OCI-LY1 (cell line): ENCODE measurements around the gene CDC14B.
"Not testable (repeated sequence)": the region's sequence is repeated elsewhere in the genome, so short reads cannot be mapped to it uniquely, and the experiment has no call there.

Source experiments
- CTCF ChIP-seq: fragments of 200-600 bp; sonication (generic), shearing (Covaris generic); IDR thresholded peaks from 2 replicates; pipeline ENCODE4 v1.5.1; 2017; ENCODE audit warnings: mild to moderate bottlenecking, antibody characterized with exemption, low read length, moderate library complexity, mixed read lengths
- EZH2 ChIP-seq: fragments of 200-600 bp; sonication (generic), shearing (Covaris generic); IDR thresholded peaks from 2 replicates; pipeline ENCODE4 v1.8.0; 2017; ENCODE audit warnings: borderline replicate concordance, mixed run types, mild to moderate bottlenecking, antibody characterized with exemption, low read length, moderate library complexity, mixed read lengths

- not testable (repeated sequence) for TF ChIP-seq EZH2, CTCF
These were observed 13.9 kb upstream of the CDC14B start for GRCh38 chr9:96633579-96633978.
